Measurements from ENCODE around the gene RAB7A.

GRCh38 chr3:128784232-128784631 lies 58.2 kb downstream of the RAB7A start:
- no peak for TF ChIP-seq CTCF (IDR thresholded peaks at IDR 0.05)
- TF ChIP-seq POLR2A (IDR thresholded peaks at IDR 0.05): no peak
- TF ChIP-seq POLR2AphosphoS5 (IDR thresholded peaks at IDR 0.05): no peak

Measured in stomach (tissue), 4 donors.